ENCODE measurements around the gene SSNA1.

SSNA1 gene

GRCh38 chr9:137184881-137185660 is 3.4 kb upstream of the SSNA1 start:
- no peak for DNase-seq

DNA sequence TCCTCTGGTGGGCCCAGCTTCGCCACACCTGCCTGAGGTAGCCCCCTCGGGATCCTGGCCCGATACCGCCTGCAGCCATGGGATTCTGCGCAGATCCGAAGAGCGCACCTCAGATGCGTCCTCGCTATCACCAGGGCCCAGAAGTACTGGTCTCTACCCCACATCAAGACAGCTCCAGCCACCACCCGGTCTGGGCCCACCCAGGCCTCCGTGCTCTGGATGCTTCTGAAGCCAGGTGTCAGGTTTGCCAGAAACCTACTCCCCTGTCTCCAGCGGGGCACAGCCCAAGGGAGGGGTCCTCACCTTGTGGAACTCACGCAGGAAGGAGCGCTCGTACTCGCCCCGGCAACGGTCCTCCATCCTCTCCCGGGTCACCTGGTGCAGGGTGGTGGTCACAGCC is 2.6 kb upstream of the SSNA1 start:
- no peak for DNase-seq

GRCh38 chr9:137186385-137186784 is 2.1 kb upstream of the SSNA1 start:
- DNase-seq, result no peak

DNA sequence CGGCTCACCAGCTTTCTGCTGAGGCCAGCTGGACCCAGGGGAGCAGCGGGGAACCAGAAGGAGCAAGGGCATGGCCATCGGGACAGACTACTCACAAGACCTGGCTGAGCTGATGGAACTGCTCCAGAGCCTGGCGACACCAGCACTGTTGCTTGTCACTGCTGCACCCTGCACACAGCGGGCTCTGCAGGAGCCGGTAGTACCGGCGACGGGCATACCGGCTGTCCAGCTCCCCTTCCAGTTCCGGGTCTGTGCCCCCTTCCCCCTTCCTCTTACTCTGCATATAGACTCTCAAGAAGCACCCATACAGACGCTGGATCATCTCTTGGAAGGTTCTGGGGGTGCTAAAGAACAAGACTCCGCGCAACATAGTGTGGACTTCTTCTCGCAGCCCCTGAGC is 1.1 kb upstream of the SSNA1 start:
- DNase-seq, result no peak

GRCh38 chr9:137188086-137188489 is 388 bp upstream of the SSNA1 start:
- no peak for DNase-seq

DNA sequence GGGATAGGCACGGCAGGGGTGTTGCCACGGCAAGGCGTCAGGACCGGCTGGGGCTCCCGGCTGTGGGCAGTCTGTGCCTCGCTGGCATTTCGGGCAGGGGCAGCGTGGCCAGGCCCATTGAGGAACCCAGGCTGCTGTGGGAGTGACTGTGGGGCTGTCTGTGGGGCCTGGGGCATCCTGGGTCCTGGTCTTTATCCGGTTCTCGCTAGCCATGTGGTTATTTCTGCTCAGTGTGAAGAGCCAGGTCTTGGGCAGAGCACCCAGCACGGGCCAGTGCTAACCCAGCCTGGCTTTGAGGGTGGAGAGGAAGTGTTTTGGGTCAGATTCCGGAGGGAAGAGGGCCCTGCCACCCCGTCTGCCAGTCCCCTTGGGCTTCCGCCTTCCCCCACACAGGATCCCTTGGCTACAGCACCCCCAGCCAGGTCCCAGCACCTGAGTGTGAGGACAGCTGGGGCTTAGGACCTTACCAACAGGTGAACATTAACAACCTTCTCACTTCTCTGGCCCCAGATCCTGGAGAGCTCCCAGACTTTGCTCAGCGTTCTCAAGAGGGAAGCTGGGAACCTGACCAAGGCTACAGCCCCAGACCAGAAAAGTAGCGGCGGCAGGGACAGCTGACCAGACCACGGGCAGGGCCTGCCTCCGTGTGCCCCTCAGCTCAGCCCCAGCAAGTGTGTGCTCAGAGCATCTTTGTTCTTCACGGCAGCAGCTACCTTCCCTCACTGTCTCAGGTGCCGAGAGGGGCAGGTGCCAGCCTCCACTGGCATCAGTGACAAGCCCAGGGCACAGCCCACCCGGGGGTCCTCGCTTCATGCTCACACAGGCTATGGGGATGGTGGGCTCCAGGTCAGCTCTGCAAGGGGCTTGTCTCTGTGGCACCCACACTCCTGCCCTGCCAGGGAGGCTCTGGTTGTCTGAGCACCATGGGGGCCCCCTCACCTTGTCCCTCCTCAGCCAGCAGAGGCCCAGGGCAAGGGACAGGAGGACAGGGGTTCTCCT is 1.1 kb downstream of the SSNA1 start:
- DNase-seq, result no peak

- no peak for DNase-seq
These were observed 1.9 kb downstream of the SSNA1 start for GRCh38 chr9:137190315-137190856.

GRCh38 chr9:137191245-137191644 is 2.8 kb downstream of the SSNA1 start:
- DNase-seq, result no peak

DNA sequence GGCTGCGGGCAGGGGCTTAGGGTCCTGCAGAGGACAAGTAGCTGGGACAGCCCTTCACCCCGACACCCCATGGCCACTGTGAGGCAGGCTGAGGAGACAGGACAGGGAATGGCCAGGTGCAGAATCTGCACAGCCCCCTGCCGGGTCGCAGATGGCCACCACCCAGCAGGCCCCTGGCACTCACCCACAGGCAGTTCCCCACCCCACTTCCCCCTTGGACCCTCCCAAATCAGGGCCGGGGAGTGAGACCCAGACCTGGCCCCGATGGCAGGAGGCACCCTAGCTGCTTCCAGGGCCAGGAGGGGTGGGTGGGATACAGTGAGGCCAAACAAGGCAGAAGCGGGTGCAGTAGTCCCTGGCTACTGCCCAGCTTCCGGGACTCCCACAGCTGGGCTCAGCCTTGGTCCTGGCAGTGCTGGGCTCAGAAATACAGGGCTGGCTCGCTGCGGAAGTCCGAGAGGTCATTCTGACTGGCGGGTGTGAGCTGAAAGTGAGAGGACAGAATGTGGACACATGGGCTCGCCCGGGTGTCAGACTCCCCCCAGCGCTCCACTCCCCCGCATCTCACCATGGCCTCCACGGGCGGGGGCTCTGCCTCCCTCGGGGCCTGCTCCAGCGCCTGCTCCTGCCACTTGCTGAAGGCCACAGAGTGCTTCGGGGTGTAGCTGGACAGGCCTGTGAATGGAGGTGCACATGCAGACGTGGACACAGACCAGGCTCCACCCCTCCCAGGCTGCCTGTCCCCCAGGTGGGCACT is 3.4 kb downstream of the SSNA1 start:
- no peak for DNase-seq

DNA sequence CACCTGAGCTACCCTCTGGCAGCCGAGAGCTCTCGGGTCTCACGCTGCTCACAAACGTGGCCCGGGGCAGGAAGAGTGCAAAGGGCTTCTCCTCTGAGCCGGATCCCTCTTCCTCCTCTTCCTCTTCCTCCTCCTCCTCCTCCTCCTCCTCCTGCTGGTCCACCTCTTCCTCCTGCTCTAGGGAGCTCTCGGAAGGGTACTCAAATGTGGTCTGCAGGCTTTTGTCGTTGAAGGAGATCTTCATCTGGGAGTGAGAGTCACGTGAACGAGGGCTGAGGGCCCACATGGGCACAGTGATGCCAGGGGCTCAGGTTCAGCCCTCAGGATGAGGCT is 3.9 kb downstream of the SSNA1 start:
- no peak for DNase-seq

DNA sequence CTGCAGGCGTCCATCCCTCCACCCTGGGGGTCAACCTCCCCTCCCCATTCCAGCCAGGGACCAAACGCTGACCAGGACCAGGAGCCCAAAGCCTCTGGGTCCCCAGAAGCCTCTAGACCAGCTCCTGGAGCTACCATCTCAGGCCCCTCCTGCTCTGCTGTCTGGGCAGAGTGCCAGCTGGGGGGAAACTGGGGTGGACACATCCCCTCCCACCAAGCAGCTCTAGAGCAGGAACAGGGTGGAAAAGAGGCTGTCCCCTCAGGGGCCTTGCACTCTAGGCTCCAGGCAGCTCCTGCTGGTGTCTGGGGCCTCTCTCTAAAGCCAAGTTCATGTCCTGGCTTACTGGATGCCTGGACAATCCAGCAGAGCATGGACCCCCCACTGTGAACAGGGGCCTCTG is 4.4 kb downstream of the SSNA1 start:
- no peak for DNase-seq

DNA sequence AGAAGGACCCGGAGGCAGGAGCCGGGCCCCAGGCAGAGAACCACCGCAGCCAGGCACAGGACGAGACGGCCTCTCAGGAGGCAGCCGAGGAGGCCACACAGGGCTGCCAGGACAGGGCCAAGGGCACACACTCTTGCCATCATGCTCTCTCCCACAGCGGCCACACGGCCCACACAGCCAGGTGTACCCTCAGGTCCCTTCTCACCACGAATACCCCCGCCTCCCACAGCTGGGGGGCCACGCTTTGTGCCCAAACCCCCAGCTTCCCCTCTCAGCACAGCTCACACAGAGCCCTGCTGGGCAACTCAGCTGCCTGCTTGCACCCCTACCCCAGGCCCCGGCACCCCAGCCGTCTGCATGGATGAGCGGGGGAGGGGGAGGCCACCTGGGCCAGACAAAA is 5.3 kb downstream of the SSNA1 start:
- DNase-seq, result no peak

DNA sequence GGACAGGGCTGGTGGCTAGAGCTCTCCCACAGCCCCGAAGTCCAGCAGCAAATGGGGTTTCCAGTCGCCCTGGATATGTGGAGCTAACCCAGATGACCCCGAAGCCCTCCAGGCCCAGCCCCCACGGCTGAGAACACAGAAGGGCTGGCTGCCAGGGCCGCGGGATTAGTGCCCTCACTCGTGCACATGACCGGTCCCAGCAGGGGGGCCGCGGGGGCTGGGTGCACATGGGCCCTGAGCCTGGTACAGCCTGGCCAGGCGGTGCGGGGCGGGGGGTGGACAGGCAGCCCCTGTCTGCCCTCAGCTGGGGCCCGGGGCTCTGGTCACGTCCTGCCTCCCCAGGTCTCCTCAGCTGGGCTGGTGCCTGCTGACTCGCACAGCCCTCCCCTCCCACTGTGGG is 5.9 kb downstream of the SSNA1 start:
- no peak for DNase-seq

DNA sequence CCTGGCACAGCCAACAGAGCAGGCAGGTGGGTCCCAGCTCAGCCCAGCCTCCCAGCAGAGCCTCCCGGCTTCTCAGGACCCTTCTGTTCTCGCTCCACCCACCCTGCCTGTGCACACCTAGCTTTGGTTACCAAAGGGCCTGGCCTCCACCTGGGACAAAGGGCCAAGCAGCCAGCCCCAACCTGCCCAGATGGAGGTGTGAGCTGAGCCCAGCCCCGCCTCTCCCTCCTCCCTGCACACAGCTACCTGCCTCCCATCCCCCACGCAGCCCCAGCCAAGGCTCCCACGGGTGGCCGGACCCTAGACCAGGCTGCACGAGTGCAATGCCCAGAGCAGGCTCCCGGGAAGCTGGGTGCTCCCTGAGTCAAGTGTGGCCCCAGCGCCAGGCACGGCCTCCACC is 6.4 kb downstream of the SSNA1 start:
- DNase-seq, result no peak

- DNase-seq, result no peak
These were observed 7.2 kb downstream of the SSNA1 start for GRCh38 chr9:137195525-137196220.

DNA sequence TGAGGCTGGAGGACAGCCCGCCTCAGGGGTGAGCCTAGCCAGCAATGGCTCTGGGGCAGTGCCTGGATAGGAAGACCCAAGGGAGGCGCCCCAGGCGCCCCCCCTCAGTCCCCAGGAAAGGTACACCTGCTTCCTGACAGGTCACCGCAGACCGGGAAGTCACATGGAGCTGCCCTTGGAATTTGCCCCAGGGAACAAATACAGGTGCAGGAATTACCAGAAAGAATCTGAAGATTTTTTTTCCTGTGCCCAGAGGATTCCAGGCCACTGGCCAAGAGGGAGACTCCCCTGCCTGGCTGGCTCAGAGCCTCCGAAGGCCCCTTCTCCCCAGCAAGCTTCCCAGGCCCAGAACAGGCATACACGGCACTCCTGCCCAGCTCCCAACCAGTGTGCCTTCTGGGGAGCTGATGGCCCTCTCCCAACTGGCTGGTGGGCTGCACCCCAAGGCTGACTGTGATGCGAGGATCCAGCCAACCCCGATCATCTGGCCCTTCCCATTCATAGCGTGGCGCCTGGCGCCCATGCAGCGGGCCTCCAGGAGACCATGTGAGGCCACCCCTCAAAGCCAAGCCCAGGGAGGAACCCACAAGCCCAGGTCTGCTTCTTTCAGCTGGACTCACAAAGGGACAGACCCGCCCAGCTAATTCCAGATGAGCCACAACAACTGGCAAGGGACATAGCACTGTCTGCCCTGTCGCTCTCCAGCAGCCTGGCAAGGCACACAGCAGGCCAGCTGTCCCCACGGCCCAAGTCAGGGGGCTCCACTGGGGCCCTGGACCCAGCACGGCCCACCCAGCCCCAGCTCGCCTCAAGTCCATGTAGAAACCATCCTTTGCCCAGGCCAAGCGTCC is 9.8 kb downstream of the SSNA1 start:
- no peak for DNase-seq

GRCh38 chr9:137198902-137199283 is 10.4 kb downstream of the SSNA1 start:
- no peak for DNase-seq

GRCh38 chr9:137199411-137200121 is 11.1 kb downstream of the SSNA1 start:
- DNase-seq, result no peak

DNA sequence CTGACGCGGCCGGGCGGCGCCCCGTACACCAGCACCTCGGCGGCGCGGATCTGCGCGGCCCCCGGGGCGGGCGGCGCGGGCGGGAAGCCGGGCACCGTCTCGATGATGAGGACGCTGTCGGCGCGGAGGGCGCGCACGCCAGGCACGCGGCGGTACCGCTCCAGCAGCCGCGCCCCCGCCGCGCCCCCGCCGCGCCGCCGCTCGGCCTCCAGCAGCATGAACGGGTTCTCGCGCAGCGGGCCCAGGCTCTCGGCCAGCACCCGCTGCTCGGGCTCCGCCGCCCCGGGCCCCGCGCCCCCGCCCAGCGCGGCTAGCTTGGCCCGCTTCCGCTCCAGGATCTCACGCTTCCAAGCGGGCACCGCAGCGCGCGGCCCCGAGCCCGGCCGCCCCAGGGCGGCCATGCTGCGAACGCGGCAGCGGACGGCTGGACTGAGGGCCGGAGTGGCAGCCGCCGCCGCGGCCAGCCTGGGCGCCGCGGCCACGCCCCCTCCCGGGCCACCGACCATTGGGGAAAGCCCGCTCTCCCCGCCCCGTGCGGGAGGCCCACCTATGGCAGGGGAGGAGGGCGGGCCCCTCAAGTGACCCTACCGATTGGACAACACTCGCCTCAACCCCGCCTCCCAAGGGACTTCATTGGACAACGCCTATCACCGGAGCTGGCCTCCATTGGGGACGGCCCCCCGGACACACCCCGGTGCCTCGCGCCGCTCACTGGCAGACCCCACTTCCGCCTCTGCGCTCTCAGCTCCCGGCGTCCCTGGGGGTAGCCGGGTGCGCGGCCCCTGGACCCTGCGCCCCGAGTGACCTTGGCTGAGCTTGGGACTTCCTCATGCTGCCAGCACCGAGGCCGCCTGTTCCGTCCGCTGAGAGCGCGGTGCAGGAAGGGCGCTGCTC is 12.1 kb downstream of the SSNA1 start, which contains the start of gene TPRN:
TSS of gene TPRN (minus strand) at position 431 of the 894 bp plus-strand sequence. CDS start at position 401, 30 bp downstream.
- DNase-seq, result peak; percentile 95
